Central memory CD8-positive, alpha-beta T cell (primary cell): ENCODE measurements around the gene IL22.

Experiments
- ATAC-seq: fragments of 150-1000 bp; cut with Tn5 transposase; replicated peaks from 2 replicates; pipeline ENCODE4 v1.10.0; 2022; ENCODE audit warnings: mild to moderate bottlenecking, moderate FRiP score, moderate number of reproducible peaks; ENCODE audit not compliant: poor library complexity, severe bottlenecking; ENCODE audit errors: extremely low read depth
- DNase-seq, 2 donors: peaks; one replicate each; pipeline ENCODE4 v3.0.0; 2021; ENCODE audit warnings: low spot score in 2 of 2
- H3K27ac Mint-ChIP-seq: one replicate; pipeline ENCODE4 v1.8.0; 2022; ENCODE audit warnings: low read depth, mild to moderate bottlenecking, moderate library complexity, mixed read lengths
- H3K27me3 Mint-ChIP-seq: one replicate; pipeline ENCODE4 v1.8.0; 2022; ENCODE audit warnings: mixed read lengths
- H3K36me3 Mint-ChIP-seq: one replicate; pipeline ENCODE4 v1.8.0; 2022; ENCODE audit warnings: mild to moderate bottlenecking, moderate library complexity, mixed read lengths; ENCODE audit not compliant: insufficient read depth
- H3K4me1 Mint-ChIP-seq: one replicate; pipeline ENCODE4 v1.8.0; 2022; ENCODE audit warnings: mixed read lengths
- H3K4me3 Mint-ChIP-seq: one replicate; pipeline ENCODE4 v1.8.0; 2022; ENCODE audit warnings: mild to moderate bottlenecking, moderate library complexity, mixed read lengths
- H3K9me3 Mint-ChIP-seq: one replicate; pipeline ENCODE4 v1.8.0; 2022; ENCODE audit warnings: mixed read lengths

IL22 gene

GRCh38 chr12:68236421-68237059, 16.9 kb downstream of the IL22 start:
- ATAC-seq (peak; percentile 72), DNase-seq (no peak)
- H3K27me3 Mint-ChIP-seq = no peaks in the 10 kb centered on the region
- peak overlapping the region; percentile 83 for H3K4me3 Mint-ChIP-seq
- peaks cover 2% of the 10 kb centered on the region for H3K36me3 Mint-ChIP-seq
- peaks cover 28% of the 10 kb centered on the region for H3K4me1 Mint-ChIP-seq
- peak overlapping the region; percentile 78 for H3K27ac Mint-ChIP-seq
- no peaks in the 10 kb centered on the region for H3K9me3 Mint-ChIP-seq

- Mint-ChIP-seq H3K36me3 (peaks cover 2% of the 10 kb centered on the region), H3K9me3 (no peaks in the 10 kb centered on the region), H3K27me3 (no peaks in the 10 kb centered on the region), H3K4me3 (peak overlapping the region; percentile 37), H3K4me1 (peaks cover 20% of the 10 kb centered on the region), H3K27ac (peak overlapping the region; percentile 78)
- ATAC-seq (no peak), DNase-seq (no peak)
Observed at GRCh38 chr12:68235576-68235975, 17.8 kb downstream of the IL22 start.

GRCh38 chr12:68234140-68234539, 19.3 kb downstream of the IL22 start:
- H3K36me3 Mint-ChIP-seq = peaks cover 2% of the 10 kb centered on the region
- no peak overlapping the region for H3K27ac Mint-ChIP-seq
- H3K4me1 Mint-ChIP-seq = peaks cover 13% of the 10 kb centered on the region
- ATAC-seq = peak; percentile 27
- no peaks in the 10 kb centered on the region for H3K27me3 Mint-ChIP-seq
- H3K4me3 Mint-ChIP-seq = no peak overlapping the region
- DNase-seq = no peak
- no peaks in the 10 kb centered on the region for H3K9me3 Mint-ChIP-seq

- DNase-seq (no peak), ATAC-seq (no peak)
- Mint-ChIP-seq H3K4me3 (no peak overlapping the region), H3K36me3 (peaks cover 2% of the 10 kb centered on the region), H3K9me3 (no peaks in the 10 kb centered on the region), H3K4me1 (peaks cover 13% of the 10 kb centered on the region), H3K27me3 (no peaks in the 10 kb centered on the region), H3K27ac (no peak overlapping the region)
Observed at GRCh38 chr12:68233498-68233897, 19.9 kb downstream of the IL22 start.

- no peak for DNase-seq
- Mint-ChIP-seq H3K36me3 (peaks cover 2% of the 10 kb centered on the region), H3K27ac (no peak overlapping the region), H3K4me3 (no peak overlapping the region), H3K27me3 (no peaks in the 10 kb centered on the region), H3K4me1 (peaks cover 9% of the 10 kb centered on the region), H3K9me3 (no peaks in the 10 kb centered on the region)
- ATAC-seq = no peak
Observed at GRCh38 chr12:68231691-68232090, 21.7 kb downstream of the IL22 start.

- H3K4me3 Mint-ChIP-seq = no peak overlapping the region
- ATAC-seq (no peak), DNase-seq (no peak)
- peaks cover 2% of the 10 kb centered on the region for H3K36me3 Mint-ChIP-seq
- no peaks in the 10 kb centered on the region for H3K9me3 Mint-ChIP-seq
- peaks cover 6% of the 10 kb centered on the region for H3K4me1 Mint-ChIP-seq
- H3K27me3 Mint-ChIP-seq = no peaks in the 10 kb centered on the region
- no peak overlapping the region for H3K27ac Mint-ChIP-seq
Observed at GRCh38 chr12:68231229-68231628, 22.2 kb downstream of the IL22 start.

GRCh38 chr12:68229956-68230355, 23.4 kb downstream of the IL22 start:
- Mint-ChIP-seq H3K27ac (no peak overlapping the region), H3K4me1 (no peaks in the 10 kb centered on the region), H3K36me3 (no peaks in the 10 kb centered on the region), H3K9me3 (no peaks in the 10 kb centered on the region), H3K4me3 (no peak overlapping the region), H3K27me3 (no peaks in the 10 kb centered on the region)
- DNase-seq (no peak), ATAC-seq (no peak)

- no peak overlapping the region for H3K27ac Mint-ChIP-seq
- H3K27me3 Mint-ChIP-seq = no peaks in the 10 kb centered on the region
- no peak for DNase-seq
- no peaks in the 10 kb centered on the region for H3K9me3 Mint-ChIP-seq
- peaks cover 6% of the 10 kb centered on the region for H3K4me1 Mint-ChIP-seq
- ATAC-seq = no peak
- no peak overlapping the region for H3K4me3 Mint-ChIP-seq
- H3K36me3 Mint-ChIP-seq = peaks cover 4% of the 10 kb centered on the region
Observed at GRCh38 chr12:68227356-68227755, 26.0 kb downstream of the IL22 start.

- ATAC-seq (peak; percentile 46), DNase-seq (no peak)
- H3K4me1 Mint-ChIP-seq = peaks cover 6% of the 10 kb centered on the region
- H3K9me3 Mint-ChIP-seq = no peaks in the 10 kb centered on the region
- no peak within 1 kb of the TSS for H3K4me3 Mint-ChIP-seq
- H3K27me3 Mint-ChIP-seq = no peaks in the 10 kb centered on the region
- H3K27ac Mint-ChIP-seq = peak within 1 kb of the TSS; percentile 29
- H3K36me3 Mint-ChIP-seq = peaks cover 4% of the 10 kb centered on the region
Observed at GRCh38 chr12:68225576-68226476, 27.6 kb downstream of the IL22 start, which contains the start of gene IL26. TSS of gene IL26 (minus strand) at chr12:68225810. CDS start at chr12:68225756, 54 bp downstream.

- peak overlapping the region; percentile 29 for H3K27ac Mint-ChIP-seq
- DNase-seq = no peak
Observed at GRCh38 chr12:68224613-68225285, 28.7 kb downstream of the IL22 start.

GRCh38 chr12:68223067-68223747, 30.2 kb downstream of the IL22 start:
- Mint-ChIP-seq H3K27ac (no peak overlapping the region), H3K9me3 (no peaks in the 10 kb centered on the region), H3K27me3 (no peaks in the 10 kb centered on the region), H3K4me3 (peak overlapping the region; percentile 33), H3K4me1 (peaks cover 6% of the 10 kb centered on the region), H3K36me3 (peaks cover 4% of the 10 kb centered on the region)
- ATAC-seq = peak; percentile 73
- peak; percentile 43 to 46 for DNase-seq

More at GRCh38 chr12:68224613-68225285, 28.7 kb downstream of the IL22 start:
- ATAC-seq = no peak
- Mint-ChIP-seq H3K36me3 (peaks cover 4% of the 10 kb centered on the region), H3K9me3 (no peaks in the 10 kb centered on the region), H3K4me3 (no peak overlapping the region), H3K27me3 (no peaks in the 10 kb centered on the region), H3K4me1 (peaks cover 6% of the 10 kb centered on the region)

GRCh38 chr12:68222326-68222725, 31.1 kb downstream of the IL22 start:
- peaks cover 4% of the 10 kb centered on the region for H3K36me3 Mint-ChIP-seq
- H3K27me3 Mint-ChIP-seq = no peaks in the 10 kb centered on the region
- ATAC-seq (no peak), DNase-seq (no peak)
- H3K27ac Mint-ChIP-seq = no peak overlapping the region
- no peak overlapping the region for H3K4me3 Mint-ChIP-seq
- no peaks in the 10 kb centered on the region for H3K9me3 Mint-ChIP-seq
- peaks cover 6% of the 10 kb centered on the region for H3K4me1 Mint-ChIP-seq
